Keratinocyte (primary cell): ENCODE data around the gene RAB13. TPM values are rescaled to one million over a fixed set of nuclear protein-coding genes. Genes with fewer than 3 reads are reported as not detected.

Experiments used
- DNase-seq: peaks from one replicate; pipeline ENCODE4 v3.0.0-alpha.2; 2011; ENCODE audit warnings: low read depth, missing footprints, low spot score
- FAIRE-seq: peaks from 2 replicates; lab custom pipeline; 2011; peaks lifted over from hg19 to GRCh38; lab: Jason Lieb, UNC
- H2AFZ ChIP-seq: 2 replicates; pipeline ENCODE4 v1.6.0; 2012; ENCODE audit warnings: low read length, control low read depth, inconsistent platforms; ENCODE audit not compliant: control insufficient read depth
- H3K27ac ChIP-seq: 2 replicates; pipeline ENCODE4 v1.5.1; 2011; ENCODE audit warnings: low read length; ENCODE audit not compliant: control insufficient read depth, insufficient read depth
- H3K27me3 ChIP-seq: 3 replicates; pipeline ENCODE4 v1.6.0; 2011; ENCODE audit warnings: low read length; ENCODE audit not compliant: control insufficient read depth, insufficient read depth; ENCODE audit errors: extremely low read depth
- H3K36me3 ChIP-seq, 2 experiments: 2 replicates in 1 of 2; 3 replicates in 1 of 2; pipeline ENCODE4 v1.5.1; 2011; ENCODE audit warnings: low read length in 2 of 2, mild to moderate bottlenecking in 1 of 2; ENCODE audit not compliant: control insufficient read depth in 2 of 2, insufficient read depth in 2 of 2; ENCODE audit errors: extremely low read depth in 1 of 2
- H3K4me1 ChIP-seq: 3 replicates; pipeline ENCODE4 v1.5.1; 2011; ENCODE audit warnings: low read length; ENCODE audit not compliant: control insufficient read depth, insufficient read depth; ENCODE audit errors: extremely low read depth
- H3K4me2 ChIP-seq: 3 replicates; pipeline ENCODE4 v1.6.0; 2011; ENCODE audit warnings: low read depth, low read length; ENCODE audit not compliant: control insufficient read depth, insufficient read depth; ENCODE audit errors: extremely low read depth
- H3K4me3 ChIP-seq, 3 experiments: fragments of 200-600 bp in 1 of 3; sonication (generic) in 1 of 3; 2 replicates in 2 of 3; 3 replicates in 1 of 3; pipeline ENCODE4 v1.5.1; 2011 to 2016; ENCODE audit warnings: low read length in 3 of 3, mild to moderate bottlenecking in 3 of 3, control low read depth in 2 of 3, inconsistent platforms in 1 of 3, low read depth in 1 of 3, mixed read lengths in 1 of 3, mixed run types in 1 of 3, moderate library complexity in 1 of 3; ENCODE audit not compliant: control insufficient read depth in 2 of 3, insufficient read depth in 2 of 3; ENCODE audit errors: extremely low read depth in 1 of 3
- H3K79me2 ChIP-seq: 2 replicates; pipeline ENCODE4 v1.6.0; 2012; ENCODE audit warnings: low read length; ENCODE audit not compliant: control insufficient read depth, insufficient read depth
- H3K9ac ChIP-seq: 3 replicates; pipeline ENCODE4 v1.6.0; 2011; ENCODE audit warnings: low read length; ENCODE audit not compliant: control insufficient read depth, insufficient read depth; ENCODE audit errors: extremely low read depth
- H3K9me1 ChIP-seq: 3 replicates; pipeline ENCODE4 v1.6.0; 2011; ENCODE audit warnings: low read length; ENCODE audit not compliant: control insufficient read depth, insufficient read depth; ENCODE audit errors: extremely low read depth
- H3K9me3 ChIP-seq: 2 replicates; pipeline ENCODE4 v1.5.1; 2012; ENCODE audit warnings: low read depth, low read length; ENCODE audit not compliant: control insufficient read depth
- H4K20me1 ChIP-seq: 3 replicates; pipeline ENCODE4 v1.6.0; 2011; ENCODE audit warnings: low read length; ENCODE audit not compliant: control insufficient read depth, insufficient read depth; ENCODE audit errors: extremely low read depth
- CTCF ChIP-seq, 3 experiments: IDR thresholded peaks in 1 of 3; conservative IDR thresholded peaks in 1 of 3; optimal IDR thresholded peaks in 1 of 3; 2 replicates in 2 of 3; 3 replicates in 1 of 3; pipeline versions ENCODE3 to v1.5.1; 2011; ENCODE audit warnings: low read length in 3 of 3, mild to moderate bottlenecking in 3 of 3, moderate library complexity in 2 of 3, control low read depth in 1 of 3, inconsistent platforms in 1 of 3; ENCODE audit not compliant: insufficient read depth in 2 of 3; ENCODE audit errors: extremely low read depth in 1 of 3
- EZH2 ChIP-seq: IDR thresholded peaks from one replicate; pipeline ENCODE4 v1.6.1; 2012; ENCODE audit warnings: inconsistent platforms, mild to moderate bottlenecking, low read length, moderate library complexity
- dilution Hi-C: fragments of 300-500 bp; cut with MboI; formaldehyde crosslinking; loops from one replicate; pipeline ENCODE4 v1.7.0; 2020; ENCODE audit warnings: low sequenced_read_pairs; ENCODE audit not compliant: extremely low pct_ligation_motif_present
- polyA plus RNA-seq, 5 experiments: library from polyadenylated mRNA; depleted of rRNA in 3 of 5; stranded (reverse) in 3 of 5; stranded (forward) in 1 of 5; unstranded in 1 of 5; fragments of >200 nt; gene quantifications; 1 replicate in 1 of 5; 2 replicates in 3 of 5; 3 replicates in 1 of 5; pipeline versions ENCODE4 v1.2.1 to v1.2.3, GENCODE V29; 2011 to 2012; ENCODE audit warnings: missing spikeins in 2 of 5, low read depth in 1 of 5, low replicate concordance in 1 of 5

RAB13 gene
- polyA plus RNA-seq, 1 donor (not counting 4 experiments of a cell fraction or from before 2014, with no cell fraction given), result 87.1 TPM

- Histone ChIP-seq H3K27ac (peak within 1 kb of the TSS; percentile 82), H4K20me1 (peaks cover 3% of the 10 kb centered on the region), H2AFZ (peak within 1 kb of the TSS; percentile 81), H3K4me1 (peaks cover 32% of the 10 kb centered on the region), H3K27me3 (no peaks in the 10 kb centered on the region), H3K9me1 (no peaks in the 10 kb centered on the region), H3K79me2 (peaks cover 73% of the 10 kb centered on the region), H3K36me3 (peaks cover 8 to 41% of the 10 kb centered on the region in 2 experiments), H3K9ac (peak within 1 kb of the TSS; percentile 91), H3K4me3 (peak within 1 kb of the TSS; percentile 92 to 99 (median 96)), H3K9me3 (no peaks in the 10 kb centered on the region), H3K4me2 (peak within 1 kb of the TSS; percentile 100)
- DNase-seq, result peak; percentile 96
- dilution Hi-C loops, result no loop called here
- TF ChIP-seq CTCF (optimal IDR thresholded peaks at IDR 0.05 in 1 of 3, IDR thresholded peaks at IDR 0.05 in 1 of 3, conservative IDR thresholded peaks at IDR 0.05 in 1 of 3; ENCODE audit: extremely low read depth in 1 of 3, insufficient read depth in 2 of 3, low read length in 3 of 3) (peak in 2 of 3 experiments; percentile 12 to 20), EZH2 (no peak)
- peak; percentile 69 for FAIRE-seq
These were observed 27.8 kb downstream of the RAB13 start, which contains the start of gene CRTC2 for GRCh38 chr1:153958111-153958960. Gene CRTC2, minus strand, starts transcription at chr1:153958612. Its CDS starts 115 bp downstream, at chr1:153958497.

- Histone ChIP-seq H3K9ac (peak overlapping the region; percentile 91), H3K27ac (peak overlapping the region; percentile 82), H3K36me3 (peaks cover 8 to 44% of the 10 kb centered on the region in 2 experiments), H3K79me2 (peaks cover 71% of the 10 kb centered on the region), H3K4me3 (peak overlapping the region; percentile 92 to 99 (median 96)), H3K4me1 (peaks cover 30% of the 10 kb centered on the region), H2AFZ (peak overlapping the region; percentile 71), H3K4me2 (peak overlapping the region; percentile 100), H3K9me1 (no peaks in the 10 kb centered on the region), H3K9me3 (no peaks in the 10 kb centered on the region), H4K20me1 (peaks cover 3% of the 10 kb centered on the region), H3K27me3 (no peaks in the 10 kb centered on the region)
- FAIRE-seq, result no peak
- DNase-seq, result no peak
- dilution Hi-C loops, result no loop called here
- TF ChIP-seq CTCF (optimal IDR thresholded peaks at IDR 0.05 in 1 of 3, IDR thresholded peaks at IDR 0.05 in 1 of 3, conservative IDR thresholded peaks at IDR 0.05 in 1 of 3; ENCODE audit: extremely low read depth in 1 of 3, insufficient read depth in 2 of 3, low read length in 3 of 3) (no peak), EZH2 (no peak)
These were observed 28.4 kb downstream of the RAB13 start for GRCh38 chr1:153957744-153958110.
